WERI-Rb-1 (cell line): ENCODE results near the gene SMIM44.

Experiments used
- DNase-seq: peaks from one replicate; pipeline ENCODE4 v3.0.0-alpha.2; 2020
- H3K27ac ChIP-seq: fragments of 250-450 bp; sonication (Bioruptor Pico); 2 replicates; pipeline ENCODE4 v1.5.1; 2020; ENCODE audit warnings: mild to moderate bottlenecking, moderate library complexity
- H3K27me3 ChIP-seq: fragments of 250-450 bp; sonication (Bioruptor Pico); 2 replicates; pipeline ENCODE4 v1.5.1; 2021; ENCODE audit warnings: mild to moderate bottlenecking, low read depth, moderate library complexity; ENCODE audit not compliant: insufficient read depth, severe bottlenecking
- H3K36me3 ChIP-seq: fragments of 250-450 bp; sonication (Bioruptor Pico); 2 replicates; pipeline ENCODE4 v1.5.1; 2020; ENCODE audit warnings: mild to moderate bottlenecking, moderate library complexity
- H3K4me3 ChIP-seq: 2 replicates; pipeline ENCODE4 v1.5.1; 2011; ENCODE audit warnings: low read depth, mild to moderate bottlenecking, control low read depth, low read length
- H3K9me3 ChIP-seq: fragments of 250-450 bp; sonication (Bioruptor Pico); 2 replicates; pipeline ENCODE4 v1.5.1; 2021; ENCODE audit warnings: mild to moderate bottlenecking, moderate library complexity; ENCODE audit not compliant: severe bottlenecking
- TF ChIP-seq, protein P1 (sequence below): IDR thresholded peaks from 2 replicates; pipeline ENCODE4 v1.5.1; 2011; ENCODE audit warnings: low read depth, mild to moderate bottlenecking, control low read depth, inconsistent platforms, low read length

Gene SMIM44

DNA sequence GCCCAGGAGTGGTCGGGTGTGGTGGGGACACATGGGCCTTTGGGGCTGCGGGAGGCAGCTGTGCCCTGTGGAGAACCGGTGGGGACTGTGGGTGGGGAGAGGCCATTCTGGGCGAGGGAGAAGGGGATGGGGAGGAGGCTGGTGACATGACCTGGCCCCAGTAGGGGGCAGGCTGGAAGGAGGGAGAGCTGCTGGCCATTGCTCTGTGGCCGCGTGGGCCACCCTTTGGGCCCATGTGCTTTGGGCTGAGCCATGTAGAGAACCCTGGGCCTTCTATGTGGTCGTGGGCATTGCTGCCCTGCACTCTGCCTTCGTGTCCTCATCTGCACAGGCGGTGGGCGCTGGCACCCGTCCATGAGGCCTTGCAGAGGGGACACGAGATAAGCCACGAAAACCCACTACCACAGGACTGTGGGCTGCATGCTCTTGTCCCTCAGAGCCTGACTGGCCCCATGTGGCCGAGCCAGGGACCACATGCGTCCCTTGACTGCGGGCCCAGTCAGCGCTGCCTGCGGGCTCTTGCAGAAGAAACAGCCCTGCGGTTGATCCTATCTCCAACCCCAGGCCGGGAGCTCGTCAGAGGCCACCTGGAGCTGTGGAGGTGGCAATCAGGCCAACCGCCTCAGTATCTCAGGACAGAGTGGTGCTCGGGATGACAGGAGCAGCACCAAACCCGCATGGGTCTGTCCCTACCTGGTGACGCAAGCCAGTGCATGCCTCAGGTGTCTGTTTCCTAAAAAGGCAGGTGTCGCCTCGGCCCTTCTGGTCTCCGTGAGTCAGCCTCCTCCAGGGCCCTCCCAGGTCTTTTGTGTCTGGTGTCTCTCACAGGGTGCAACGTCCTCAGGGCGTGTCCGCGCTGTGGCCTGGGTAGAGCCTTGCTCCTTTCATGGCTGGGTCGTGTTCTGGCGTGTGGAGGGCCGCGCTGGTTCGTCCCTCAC, 37.2 kb upstream of the SMIM44 start:
- Histone ChIP-seq H3K27ac (no peak overlapping the region), H3K27me3 (no peaks in the 10 kb centered on the region), H3K9me3 (no peaks in the 10 kb centered on the region), H3K36me3 (peaks cover 34% of the 10 kb centered on the region), H3K4me3 (no peak overlapping the region)
- no peak for DNase-seq
- TF ChIP-seq, protein P1, sequence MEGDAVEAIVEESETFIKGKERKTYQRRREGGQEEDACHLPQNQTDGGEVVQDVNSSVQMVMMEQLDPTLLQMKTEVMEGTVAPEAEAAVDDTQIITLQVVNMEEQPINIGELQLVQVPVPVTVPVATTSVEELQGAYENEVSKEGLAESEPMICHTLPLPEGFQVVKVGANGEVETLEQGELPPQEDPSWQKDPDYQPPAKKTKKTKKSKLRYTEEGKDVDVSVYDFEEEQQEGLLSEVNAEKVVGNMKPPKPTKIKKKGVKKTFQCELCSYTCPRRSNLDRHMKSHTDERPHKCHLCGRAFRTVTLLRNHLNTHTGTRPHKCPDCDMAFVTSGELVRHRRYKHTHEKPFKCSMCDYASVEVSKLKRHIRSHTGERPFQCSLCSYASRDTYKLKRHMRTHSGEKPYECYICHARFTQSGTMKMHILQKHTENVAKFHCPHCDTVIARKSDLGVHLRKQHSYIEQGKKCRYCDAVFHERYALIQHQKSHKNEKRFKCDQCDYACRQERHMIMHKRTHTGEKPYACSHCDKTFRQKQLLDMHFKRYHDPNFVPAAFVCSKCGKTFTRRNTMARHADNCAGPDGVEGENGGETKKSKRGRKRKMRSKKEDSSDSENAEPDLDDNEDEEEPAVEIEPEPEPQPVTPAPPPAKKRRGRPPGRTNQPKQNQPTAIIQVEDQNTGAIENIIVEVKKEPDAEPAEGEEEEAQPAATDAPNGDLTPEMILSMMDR = 0 out of 2 replicates have a peak, but pooled peaks have one; percentile 22

DNA sequence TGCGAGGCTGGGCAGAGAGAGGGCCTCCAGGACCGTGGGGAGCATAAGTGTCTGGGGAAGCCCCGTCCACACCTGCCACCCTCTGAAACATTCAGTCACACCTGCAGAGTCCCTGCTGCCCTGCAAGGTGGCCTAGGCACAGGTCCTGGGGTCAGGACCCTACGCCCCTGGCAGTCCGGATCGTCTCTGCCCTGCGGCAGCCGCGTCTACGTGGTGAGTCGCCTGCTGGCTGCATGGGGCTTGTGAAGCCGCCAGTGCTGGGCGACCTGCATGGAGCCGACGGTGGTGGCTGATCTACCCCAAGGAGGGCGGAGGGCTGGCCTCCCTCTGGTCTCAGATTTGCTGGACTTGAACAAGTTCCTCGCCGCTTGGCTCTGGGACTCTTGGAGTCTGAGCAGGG, 35.9 kb upstream of the SMIM44 start:
- TF ChIP-seq, protein P1 = no peak
- Histone ChIP-seq H3K9me3 (no peaks in the 10 kb centered on the region), H3K27me3 (no peaks in the 10 kb centered on the region), H3K36me3 (peaks cover 24% of the 10 kb centered on the region), H3K4me3 (no peak overlapping the region), H3K27ac (no peak overlapping the region)
- DNase-seq = no peak

DNA sequence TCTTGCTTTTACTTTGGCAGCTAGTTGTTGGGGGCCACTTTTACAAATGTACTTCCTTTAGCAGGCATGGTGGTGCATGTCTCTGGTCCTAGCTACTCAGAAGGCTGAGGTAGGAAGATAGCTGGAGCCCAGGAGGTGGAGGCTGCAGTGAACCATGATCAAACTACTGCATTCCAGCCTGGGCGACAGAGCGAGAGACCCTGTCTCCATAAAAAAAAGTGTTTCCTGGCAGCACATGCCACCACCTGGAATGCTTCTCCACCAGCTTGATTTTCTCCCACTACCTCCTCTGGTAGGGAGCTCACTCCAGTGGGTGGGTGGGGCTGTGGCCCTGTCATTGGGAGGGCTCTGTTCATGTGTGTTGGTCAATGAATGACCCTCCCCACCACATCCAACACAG, 35.4 kb upstream of the SMIM44 start:
- no peaks in the 10 kb centered on the region for H3K9me3 ChIP-seq
- H3K4me3 ChIP-seq = no peak overlapping the region
- TF ChIP-seq, protein P1 = no peak
- no peaks in the 10 kb centered on the region for H3K27me3 ChIP-seq
- H3K36me3 ChIP-seq = peaks cover 22% of the 10 kb centered on the region
- H3K27ac ChIP-seq = no peak overlapping the region
- DNase-seq = no peak

DNA sequence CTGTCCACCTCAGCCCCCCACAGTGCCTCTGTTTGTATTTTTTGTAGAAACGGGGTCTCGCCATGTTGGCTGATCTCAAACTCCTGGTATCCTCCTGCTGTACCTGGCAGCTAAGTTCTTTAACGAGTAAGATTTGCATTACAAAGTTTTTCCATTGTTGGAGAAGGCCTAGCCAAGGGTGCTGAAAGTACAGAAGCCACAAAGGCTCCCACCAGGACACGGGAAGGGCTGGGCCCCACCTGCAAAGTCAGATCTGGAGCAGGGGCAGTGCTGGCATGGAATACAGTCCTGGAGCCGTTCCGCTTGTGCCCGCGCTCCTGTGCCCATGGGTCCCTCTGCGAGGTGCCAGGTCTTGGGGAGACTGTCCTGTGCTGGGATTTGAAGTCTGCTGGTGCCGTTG, 35.0 kb upstream of the SMIM44 start:
- Histone ChIP-seq H3K27ac (no peak overlapping the region), H3K4me3 (no peak overlapping the region)

DNA sequence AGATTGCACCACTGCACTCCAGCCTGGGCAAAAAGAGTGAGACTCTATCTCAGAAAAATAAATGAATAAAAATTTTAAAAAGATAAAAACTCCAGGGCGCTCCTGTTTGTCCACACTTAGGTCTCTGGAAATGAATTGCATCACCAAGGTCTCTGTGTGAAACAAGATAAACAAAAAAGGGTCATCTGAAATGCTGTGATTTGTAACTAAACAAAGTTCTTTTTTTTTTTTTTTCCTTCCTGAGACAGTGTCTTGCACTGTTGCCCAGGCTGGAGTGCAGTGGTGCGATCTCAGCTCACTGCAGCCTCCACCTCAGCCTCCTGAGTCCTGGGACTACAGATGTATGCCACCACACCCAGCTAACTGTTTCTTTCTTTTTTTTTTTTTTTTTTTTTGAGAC, 34.4 kb upstream of the SMIM44 start:
- TF ChIP-seq, protein P1 = no peak
- Histone ChIP-seq H3K27ac (no peak overlapping the region), H3K36me3 (peaks cover 15% of the 10 kb centered on the region), H3K9me3 (no peaks in the 10 kb centered on the region), H3K4me3 (no peak overlapping the region), H3K27me3 (no peaks in the 10 kb centered on the region)
- DNase-seq = no peak

More for the DNA sequence above, 35.0 kb upstream of the SMIM44 start:
- H3K9me3 ChIP-seq = no peaks in the 10 kb centered on the region
- peaks cover 18% of the 10 kb centered on the region for H3K36me3 ChIP-seq
- no peak for DNase-seq
- no peaks in the 10 kb centered on the region for H3K27me3 ChIP-seq
- TF ChIP-seq, protein P1 = no peak
